Esophagus muscularis mucosa (tissue), 4 donors: ENCODE measurements around the gene SCAP. TPM values are rescaled to one million over a fixed set of nuclear protein-coding genes. Genes with fewer than 3 reads are reported as not detected.

ENCODE experiments used
- DNase-seq: peaks from one replicate; pipeline ENCODE4 v3.0.0-alpha.2; 2017; ENCODE audit errors: extremely low spot score
- H3K27ac ChIP-seq, 4 donors: fragments of 200-600 bp; sonication (generic); replicated peaks in 1 of 4; 1 replicate in 3 of 4; 2 replicates in 1 of 4; pipeline ENCODE4 v1.5.1; 2016 to 2019; ENCODE audit warnings: mild to moderate bottlenecking in 1 of 4
- H3K27me3 ChIP-seq, 4 donors: fragments of 200-600 bp; sonication (generic); one replicate each; pipeline versions ENCODE4 v1.5.1 to v1.6.0; 2016 to 2019
- H3K36me3 ChIP-seq, 4 donors: fragments of 200-600 bp; sonication (generic); one replicate each; pipeline ENCODE4 v1.5.1; 2016 to 2019
- H3K4me1 ChIP-seq, 4 donors: fragments of 200-600 bp; sonication (generic); one replicate each; pipeline ENCODE4 v1.5.1; 2016 to 2019
- H3K4me3 ChIP-seq, 4 donors: fragments of 200-600 bp; sonication (generic); 1 replicate in 2 of 4; 2 replicates in 2 of 4; pipeline ENCODE4 v1.5.1; 2016 to 2019; ENCODE audit warnings: mild to moderate bottlenecking in 4 of 4, moderate library complexity in 1 of 4
- H3K9me3 ChIP-seq, 4 donors: fragments of 200-600 bp; sonication (generic); 1 replicate in 3 of 4; 2 replicates in 1 of 4; pipeline ENCODE4 v1.5.1; 2016 to 2019
- EP300 ChIP-seq: sonication (generic); formaldehyde crosslinking; IDR thresholded peaks from one replicate; pipeline ENCODE4 v1.6.1; 2017; ENCODE audit warnings: antibody characterized with exemption
- POLR2A ChIP-seq: fragments of 450-650 bp; IDR thresholded peaks from one replicate; pipeline ENCODE4 v1.6.1; 2017; ENCODE audit warnings: antibody characterized with exemption, moderate library complexity, mild to moderate bottlenecking, low read depth
- POLR2AphosphoS5 ChIP-seq, 2 donors: sonication (generic); formaldehyde crosslinking; IDR thresholded peaks; one replicate each; pipeline ENCODE4 v1.6.1; 2017; ENCODE audit warnings: antibody characterized with exemption in 2 of 2
- WGBS: methylation state at CpG from one replicate; pipeline ENCODE4 v1.1.5; 2018; 5-methylcytosine and 5-hydroxymethylcytosine counted together
- intact Hi-C: fragments of 100-400 bp; cut with DNase I; formaldehyde crosslinking; loops from one replicate; pipeline ENCODE4 v1.15.1; 2023
- total RNA-seq, 4 donors: library from RNA; depleted of rRNA; stranded (reverse); fragments of >200 nt; gene quantifications; one replicate each; pipeline versions ENCODE4 v1.1.0 to v1.2.1, GENCODE V29; 2016
- TF ChIP-seq, protein P1 (sequence below), 3 experiments: fragments of 200-600 bp in 2 of 3; fragments of 450-650 bp in 1 of 3; sonication (generic) in 2 of 3; IDR thresholded peaks; one replicate each; pipeline ENCODE4 v1.5.1; 2017 to 2019; ENCODE audit warnings: antibody characterized with exemption in 3 of 3, mild to moderate bottlenecking in 2 of 3, moderate library complexity in 1 of 3

Gene SCAP
- total RNA-seq, 4 donors from 2014 or later = 67.6 to 104 (median 79.9) TPM

DNA sequence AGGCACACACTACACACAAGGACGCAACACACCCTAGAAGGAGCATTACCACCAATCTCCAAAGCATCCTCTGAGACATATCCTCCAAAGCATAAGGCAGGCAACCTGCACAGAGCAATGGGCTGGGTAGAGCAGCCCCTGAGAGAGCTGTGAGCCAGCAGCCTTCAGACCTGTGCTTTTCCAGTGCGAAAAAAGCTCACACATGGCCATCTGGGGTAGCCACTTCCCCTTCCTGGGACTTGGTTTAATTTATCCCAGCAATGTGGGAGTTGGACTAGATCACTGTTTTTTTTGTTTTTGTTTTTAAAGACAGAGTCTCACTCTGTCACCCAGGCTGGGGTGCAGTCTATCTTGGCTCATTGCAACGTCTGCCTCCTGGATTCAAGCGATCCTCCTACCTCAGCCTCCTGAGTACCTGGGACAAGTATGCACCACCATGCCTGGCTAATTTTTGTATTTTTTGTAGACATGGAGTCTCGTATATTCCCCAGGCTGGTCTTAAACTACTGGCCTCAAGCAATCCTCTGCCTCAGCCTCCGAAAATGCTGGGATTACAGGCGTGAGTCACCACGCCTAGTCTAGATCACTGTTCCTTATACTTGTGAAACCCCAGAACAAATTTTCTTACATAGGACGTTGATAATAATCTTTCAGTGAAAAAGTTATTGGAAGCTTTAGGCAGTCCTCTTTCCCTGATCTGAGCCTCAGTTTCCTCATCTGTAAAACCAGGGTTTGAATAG is 76.0 kb downstream of the SCAP start:
- no peak for TF ChIP-seq POLR2AphosphoS5 (IDR thresholded peaks at IDR 0.05)
- TF ChIP-seq, protein P1, sequence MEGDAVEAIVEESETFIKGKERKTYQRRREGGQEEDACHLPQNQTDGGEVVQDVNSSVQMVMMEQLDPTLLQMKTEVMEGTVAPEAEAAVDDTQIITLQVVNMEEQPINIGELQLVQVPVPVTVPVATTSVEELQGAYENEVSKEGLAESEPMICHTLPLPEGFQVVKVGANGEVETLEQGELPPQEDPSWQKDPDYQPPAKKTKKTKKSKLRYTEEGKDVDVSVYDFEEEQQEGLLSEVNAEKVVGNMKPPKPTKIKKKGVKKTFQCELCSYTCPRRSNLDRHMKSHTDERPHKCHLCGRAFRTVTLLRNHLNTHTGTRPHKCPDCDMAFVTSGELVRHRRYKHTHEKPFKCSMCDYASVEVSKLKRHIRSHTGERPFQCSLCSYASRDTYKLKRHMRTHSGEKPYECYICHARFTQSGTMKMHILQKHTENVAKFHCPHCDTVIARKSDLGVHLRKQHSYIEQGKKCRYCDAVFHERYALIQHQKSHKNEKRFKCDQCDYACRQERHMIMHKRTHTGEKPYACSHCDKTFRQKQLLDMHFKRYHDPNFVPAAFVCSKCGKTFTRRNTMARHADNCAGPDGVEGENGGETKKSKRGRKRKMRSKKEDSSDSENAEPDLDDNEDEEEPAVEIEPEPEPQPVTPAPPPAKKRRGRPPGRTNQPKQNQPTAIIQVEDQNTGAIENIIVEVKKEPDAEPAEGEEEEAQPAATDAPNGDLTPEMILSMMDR (IDR thresholded peaks at IDR 0.05) = no peak
- no peak for DNase-seq
- WGBS = 88% methylated on average over 8 of the region's 9 CpGs
- Histone ChIP-seq H3K9me3 (no peaks in the 10 kb centered on the region), H3K4me1 (peaks cover 18 to 50% (median 43%) of the 10 kb centered on the region in 4 donors), H3K27me3 (no peaks in the 10 kb centered on the region), H3K4me3 (no peak overlapping the region), H3K36me3 (peaks cover 0 to 56% (median 39%) of the 10 kb centered on the region in 4 donors), H3K27ac (no peak overlapping the region)
- intact Hi-C loops = no loop called here

DNA sequence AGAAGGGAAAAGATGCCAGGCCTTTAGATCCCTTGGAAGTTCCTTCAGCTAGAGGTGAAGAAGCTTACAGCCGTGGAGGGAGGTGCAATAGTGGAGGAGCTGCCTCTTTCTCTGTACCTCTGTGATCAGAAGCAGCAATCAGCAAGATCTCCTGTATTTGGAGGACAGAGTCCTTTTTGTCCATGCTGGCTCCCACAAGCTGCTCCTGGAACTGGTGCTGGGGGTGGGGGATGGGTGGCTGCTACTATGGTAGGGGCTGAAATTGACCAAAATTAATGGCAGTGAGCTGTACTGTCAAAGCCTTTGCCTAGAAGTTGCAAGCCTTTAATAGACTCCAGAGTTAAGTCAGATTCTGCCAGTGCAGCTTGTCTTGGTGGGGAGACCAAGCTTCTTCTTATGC is 76.7 kb downstream of the SCAP start:
- peaks cover 0 to 56% (median 39%) of the 10 kb centered on the region in 4 donors for H3K36me3 ChIP-seq

DNA sequence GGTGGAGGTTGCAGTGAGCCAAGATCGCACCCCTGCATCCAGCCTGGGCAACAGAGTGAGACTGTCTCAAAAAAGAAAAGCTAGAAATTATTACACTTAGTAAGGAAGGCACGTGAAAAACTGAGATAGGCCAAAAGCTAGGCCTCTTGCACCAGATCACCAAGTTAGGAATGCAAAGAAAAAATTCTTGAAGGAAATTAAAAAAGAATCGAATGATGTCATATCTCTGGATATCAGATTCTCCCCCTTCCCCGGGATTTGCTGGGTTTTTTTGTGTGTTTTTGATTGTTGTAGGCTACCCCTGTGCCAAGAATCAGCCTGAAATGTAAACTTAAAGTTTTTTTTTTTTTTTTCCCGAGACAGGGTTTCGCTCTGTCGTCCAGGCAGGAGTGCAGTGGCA is 77.5 kb downstream of the SCAP start:
- WGBS = 48% methylated on average over 7 of the region's 7 CpGs
- H3K9me3 ChIP-seq = no peaks in the 10 kb centered on the region
- peak overlapping the region; percentile 10 to 55 (median 46) for H3K27ac ChIP-seq
- no peak for DNase-seq
- peaks cover 0 to 56% (median 39%) of the 10 kb centered on the region in 4 donors for H3K36me3 ChIP-seq
- intact Hi-C loops = no loop called here
- H3K4me3 ChIP-seq = no peak overlapping the region
- peaks cover 23 to 56% (median 46%) of the 10 kb centered on the region in 4 donors for H3K4me1 ChIP-seq
- TF ChIP-seq, protein P1 (IDR thresholded peaks at IDR 0.05) = no peak
- no peak for TF ChIP-seq POLR2AphosphoS5 (IDR thresholded peaks at IDR 0.05)
- no peak for TF ChIP-seq EP300
- no peak for TF ChIP-seq POLR2A
- no peaks in the 10 kb centered on the region for H3K27me3 ChIP-seq

More for the DNA sequence above, 76.7 kb downstream of the SCAP start:
- no peaks in the 10 kb centered on the region for H3K9me3 ChIP-seq
- H3K27me3 ChIP-seq = no peaks in the 10 kb centered on the region
- 76% methylated on average over 1 of the region's 1 CpG for WGBS
- peaks cover 18 to 50% (median 43%) of the 10 kb centered on the region in 4 donors for H3K4me1 ChIP-seq
- DNase-seq = no peak
- no peak for TF ChIP-seq POLR2A
- no peak for TF ChIP-seq EP300
- TF ChIP-seq POLR2AphosphoS5 (IDR thresholded peaks at IDR 0.05) = no peak
- TF ChIP-seq, protein P1 (IDR thresholded peaks at IDR 0.05) = no peak
- peak overlapping the region in 2 of 4 donors; percentile 43 to 55 for H3K27ac ChIP-seq
- intact Hi-C loops = no loop called here
- H3K4me3 ChIP-seq = no peak overlapping the region

DNA sequence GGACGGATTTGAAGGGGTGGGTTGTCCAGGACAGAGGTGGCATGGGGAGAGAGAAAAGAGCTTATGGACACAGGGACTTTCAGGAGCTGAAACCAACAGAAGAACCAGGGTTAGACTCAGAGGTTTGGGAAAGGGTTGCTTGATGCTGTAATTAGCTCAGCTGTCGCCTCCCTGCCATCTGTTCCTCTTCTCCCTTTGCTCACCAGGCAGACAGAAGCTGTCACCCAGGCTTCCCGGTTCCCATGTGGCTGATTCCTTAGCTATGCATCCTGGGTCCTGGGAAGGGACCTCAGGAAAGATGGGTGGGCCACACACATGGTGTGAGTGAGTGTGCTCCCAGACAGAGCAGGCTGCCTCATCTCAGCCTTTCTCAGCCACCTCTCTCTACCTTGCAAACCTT is 80.9 kb downstream of the SCAP start:
- H3K27me3 ChIP-seq = no peaks in the 10 kb centered on the region

More for the DNA sequence above, 80.9 kb downstream of the SCAP start:
- intact Hi-C loops = no loop called here
- Histone ChIP-seq H3K36me3 (peaks cover 0 to 33% (median 24%) of the 10 kb centered on the region in 4 donors), H3K27ac (peak overlapping the region in 1 of 4 donors; percentile 18), H3K9me3 (no peaks in the 10 kb centered on the region), H3K4me1 (peaks cover 23 to 61% (median 47%) of the 10 kb centered on the region in 4 donors), H3K4me3 (no peak overlapping the region)
- DNase-seq = no peak
- WGBS = 42% methylated on average over 3 of the region's 3 CpGs
- TF ChIP-seq, protein P1 (IDR thresholded peaks at IDR 0.05) = no peak
- no peak for TF ChIP-seq POLR2AphosphoS5 (IDR thresholded peaks at IDR 0.05)
- TF ChIP-seq EP300 = no peak
- TF ChIP-seq POLR2A = no peak
